ENCODE measurements around the gene WFDC12.

The WFDC12 gene

GRCh38 chr20:45094201-45094600, 30.1 kb downstream of the WFDC12 start:
- ATAC-seq (replicated peaks) (no peak), DNase-seq (no peak)
- Mint-ChIP-seq H3K36me3 (peaks cover 7 to 42% of the 10 kb centered on the region in 2 donors), H3K27me3 (peaks cover 16 to 27% of the 10 kb centered on the region in 2 donors), H3K9me3 (no peaks in the 10 kb centered on the region), H3K4me3 (no peak overlapping the region), H3K4me1 (peaks cover 12 to 20% of the 10 kb centered on the region in 2 donors), H3K27ac (peak overlapping the region; percentile 56)

GRCh38 chr20:45092898-45093297, 31.4 kb downstream of the WFDC12 start:
- Mint-ChIP-seq H3K4me3 (no peak overlapping the region), H3K27me3 (peaks cover 10 to 14% of the 10 kb centered on the region in 2 donors), H3K4me1 (peaks cover 13 to 32% of the 10 kb centered on the region in 2 donors), H3K27ac (no peak overlapping the region), H3K36me3 (peaks cover 15 to 54% of the 10 kb centered on the region in 2 donors), H3K9me3 (no peaks in the 10 kb centered on the region)
- ATAC-seq (replicated peaks) = no peak
- DNase-seq = no peak

- Mint-ChIP-seq H3K4me3 (no peak overlapping the region), H3K4me1 (peaks cover 16 to 41% of the 10 kb centered on the region in 2 donors), H3K9me3 (no peaks in the 10 kb centered on the region), H3K36me3 (peaks cover 20 to 65% of the 10 kb centered on the region in 2 donors), H3K27me3 (peaks cover 0 to under 1% of the 10 kb centered on the region in 2 donors), H3K27ac (no peak overlapping the region)
- ATAC-seq (replicated peaks) (no peak), DNase-seq (no peak)
These were observed 32.9 kb downstream of the WFDC12 start for GRCh38 chr20:45091366-45091765.

- no peaks in the 10 kb centered on the region for H3K27me3 Mint-ChIP-seq
- no peak overlapping the region for H3K27ac Mint-ChIP-seq
- no peaks in the 10 kb centered on the region for H3K9me3 Mint-ChIP-seq
- peaks cover 29 to 74% of the 10 kb centered on the region in 2 donors for H3K36me3 Mint-ChIP-seq
- H3K4me1 Mint-ChIP-seq = peaks cover 21 to 45% of the 10 kb centered on the region in 2 donors
- H3K4me3 Mint-ChIP-seq = no peak overlapping the region
- DNase-seq (no peak), ATAC-seq (replicated peaks) (no peak)
These were observed 33.8 kb downstream of the WFDC12 start for GRCh38 chr20:45090481-45090880.

GRCh38 chr20:45088247-45088646, 36.0 kb downstream of the WFDC12 start:
- Mint-ChIP-seq H3K27me3 (no peaks in the 10 kb centered on the region), H3K4me1 (peaks cover 26 to 57% of the 10 kb centered on the region in 2 donors), H3K36me3 (peaks cover 40 to 83% of the 10 kb centered on the region in 2 donors), H3K9me3 (no peaks in the 10 kb centered on the region), H3K4me3 (no peak overlapping the region), H3K27ac (peak overlapping the region; percentile 65)
- ATAC-seq (replicated peaks) (no peak), DNase-seq (no peak)

- peak overlapping the region; percentile 91 for H3K27ac Mint-ChIP-seq
- H3K4me3 Mint-ChIP-seq = no peak overlapping the region
- H3K36me3 Mint-ChIP-seq = peaks cover 45 to 86% of the 10 kb centered on the region in 2 donors
- H3K27me3 Mint-ChIP-seq = no peaks in the 10 kb centered on the region
- peaks cover 29 to 61% of the 10 kb centered on the region in 2 donors for H3K4me1 Mint-ChIP-seq
- ATAC-seq (replicated peaks) (no peak), DNase-seq (no peak)
- H3K9me3 Mint-ChIP-seq = peaks cover 0 to 3% of the 10 kb centered on the region in 2 donors
These were observed 36.5 kb downstream of the WFDC12 start for GRCh38 chr20:45087814-45088213.

- peak overlapping the region; percentile 91 for H3K27ac Mint-ChIP-seq
- no peaks in the 10 kb centered on the region for H3K27me3 Mint-ChIP-seq
- H3K9me3 Mint-ChIP-seq = peaks cover 0 to 5% of the 10 kb centered on the region in 2 donors
- ATAC-seq (replicated peaks) (peak; percentile 50 to 63), DNase-seq (no peak)
- H3K36me3 Mint-ChIP-seq = peaks cover 47 to 88% of the 10 kb centered on the region in 2 donors
- H3K4me1 Mint-ChIP-seq = peaks cover 31 to 64% of the 10 kb centered on the region in 2 donors
- H3K4me3 Mint-ChIP-seq = no peak overlapping the region
These were observed 37.0 kb downstream of the WFDC12 start for GRCh38 chr20:45087097-45087790.

- no peak for DNase-seq
- peak in 1 of 2 donors; percentile 1 for ATAC-seq (replicated peaks)
- Mint-ChIP-seq H3K27me3 (no peaks in the 10 kb centered on the region), H3K4me1 (peaks cover 31 to 70% of the 10 kb centered on the region in 2 donors), H3K27ac (peak overlapping the region; percentile 42), H3K4me3 (no peak overlapping the region), H3K9me3 (peaks cover 5 to 9% of the 10 kb centered on the region in 2 donors), H3K36me3 (peaks cover 59 to 94% of the 10 kb centered on the region in 2 donors)
These were observed 38.4 kb downstream of the WFDC12 start for GRCh38 chr20:45085867-45086266.

- H3K9me3 Mint-ChIP-seq = peaks cover 5 to 9% of the 10 kb centered on the region in 2 donors
- peak overlapping the region; percentile 42 for H3K27ac Mint-ChIP-seq
- ATAC-seq (replicated peaks) (peak; percentile 18 to 29), DNase-seq (no peak)
- H3K36me3 Mint-ChIP-seq = peaks cover 65 to 94% of the 10 kb centered on the region in 2 donors
- no peaks in the 10 kb centered on the region for H3K27me3 Mint-ChIP-seq
- H3K4me3 Mint-ChIP-seq = no peak overlapping the region
- peaks cover 31 to 70% of the 10 kb centered on the region in 2 donors for H3K4me1 Mint-ChIP-seq
These were observed 39.0 kb downstream of the WFDC12 start for GRCh38 chr20:45085289-45085688.

GRCh38 chr20:45083127-45083526, 41.1 kb downstream of the WFDC12 start:
- H3K4me3 Mint-ChIP-seq = peak overlapping the region in 1 of 2 donors; percentile 8

GRCh38 chr20:45082468-45082867, 41.8 kb downstream of the WFDC12 start:
- DNase-seq = no peak
- peaks cover 5 to 9% of the 10 kb centered on the region in 2 donors for H3K9me3 Mint-ChIP-seq
- peaks cover 64 to 86% of the 10 kb centered on the region in 2 donors for H3K36me3 Mint-ChIP-seq
- no peak for ATAC-seq (replicated peaks)
- no peak overlapping the region for H3K4me3 Mint-ChIP-seq
- peaks cover 24 to 52% of the 10 kb centered on the region in 2 donors for H3K4me1 Mint-ChIP-seq
- H3K27ac Mint-ChIP-seq = peak overlapping the region; percentile 31
- no peaks in the 10 kb centered on the region for H3K27me3 Mint-ChIP-seq

More at GRCh38 chr20:45083127-45083526, 41.1 kb downstream of the WFDC12 start:
- H3K27ac Mint-ChIP-seq = peak overlapping the region; percentile 31
- DNase-seq (no peak), ATAC-seq (replicated peaks) (no peak)
- H3K36me3 Mint-ChIP-seq = peaks cover 68 to 93% of the 10 kb centered on the region in 2 donors
- H3K27me3 Mint-ChIP-seq = no peaks in the 10 kb centered on the region
- H3K9me3 Mint-ChIP-seq = peaks cover 5 to 9% of the 10 kb centered on the region in 2 donors
- H3K4me1 Mint-ChIP-seq = peaks cover 28 to 59% of the 10 kb centered on the region in 2 donors

GRCh38 chr20:45080867-45081624, 43.2 kb downstream of the WFDC12 start:
- peaks cover 15 to 38% of the 10 kb centered on the region in 2 donors for H3K4me1 Mint-ChIP-seq
- H3K27me3 Mint-ChIP-seq = no peaks in the 10 kb centered on the region
- H3K36me3 Mint-ChIP-seq = peaks cover 66 to 86% of the 10 kb centered on the region in 2 donors
- peak; percentile 41 to 42 for ATAC-seq (replicated peaks)
- no peak overlapping the region for H3K4me3 Mint-ChIP-seq
- H3K9me3 Mint-ChIP-seq = peaks cover 5 to 9% of the 10 kb centered on the region in 2 donors
- H3K27ac Mint-ChIP-seq = no peak overlapping the region
- no peak for DNase-seq

- Mint-ChIP-seq H3K4me1 (peaks cover 0 to 7% of the 10 kb centered on the region in 2 donors), H3K27ac (no peak overlapping the region), H3K9me3 (peaks cover 5% of the 10 kb centered on the region in 2 donors), H3K27me3 (no peaks in the 10 kb centered on the region), H3K36me3 (peaks cover 46 to 66% of the 10 kb centered on the region in 2 donors), H3K4me3 (no peak overlapping the region)
- ATAC-seq (replicated peaks) = no peak
- DNase-seq = no peak
These were observed 46.7 kb downstream of the WFDC12 start for GRCh38 chr20:45077559-45077958.

Data from stimulated activated naive B cell treated with anti-CD40 and anti-IgM and Interleukin-4, amounts not matched to agents 10 μg/mL and 1 μg/mL and 100 μg/mL, for 72 hours (primary cell).